ENCODE data around the gene RASGRF2.

- TF ChIP-seq CTCF (conservative IDR thresholded peaks at IDR 0.05; ENCODE audit: low read length) (no peak), EZH2phosphoT487 (IDR thresholded peaks at IDR 0.05; ENCODE audit: borderline replicate concordance, low read depth, low read length) (no peak)
These were observed 248.7 kb downstream of the RASGRF2 start for GRCh38 chr5:81208904-81209303.
